ENCODE results near the gene PRKAR1A.
"Not testable (repeated sequence)": the region's sequence is repeated elsewhere in the genome, so short reads cannot be mapped to it uniquely, and the experiment has no call there.

PRKAR1A gene

GRCh38 chr17:68578236-68578635, 66.0 kb downstream of the PRKAR1A start:
- no peaks in the 10 kb centered on the region for H3K36me3 ChIP-seq (ENCODE audit: control insufficient read depth, insufficient read depth, low read length)
- no peaks in the 10 kb centered on the region for H3K27me3 ChIP-seq (replicated peaks; ENCODE audit: control insufficient read depth, insufficient read depth, low read length)
- DNase-seq (ENCODE audit: extremely low read depth, insufficient read length) = no peak
- H3K4me3 ChIP-seq (replicated peaks; ENCODE audit: low read depth, low read length) = no peak overlapping the region
- no peak for TF ChIP-seq CTCF (IDR thresholded peaks at IDR 0.05; ENCODE audit: insufficient read depth, low read length, poor library complexity, severe bottlenecking)

GRCh38 chr17:68579194-68579927, 67.1 kb downstream of the PRKAR1A start:
- Histone ChIP-seq H3K36me3 (ENCODE audit: control insufficient read depth, insufficient read depth, low read length) (no peaks in the 10 kb centered on the region), H3K27me3 (replicated peaks; ENCODE audit: control insufficient read depth, insufficient read depth, low read length) (no peaks in the 10 kb centered on the region), H3K4me3 (replicated peaks; ENCODE audit: low read depth, low read length) (no peak overlapping the region)
- DNase-seq (ENCODE audit: extremely low read depth, insufficient read length) = no peak
- no peak for TF ChIP-seq CTCF (IDR thresholded peaks at IDR 0.05; ENCODE audit: insufficient read depth, low read length, poor library complexity, severe bottlenecking)

- H3K4me3 ChIP-seq (replicated peaks; ENCODE audit: low read depth, low read length) = no peak overlapping the region
- no peaks in the 10 kb centered on the region for H3K27me3 ChIP-seq (replicated peaks; ENCODE audit: control insufficient read depth, insufficient read depth, low read length)
- no peak for TF ChIP-seq CTCF (IDR thresholded peaks at IDR 0.05; ENCODE audit: insufficient read depth, low read length, poor library complexity, severe bottlenecking)
- H3K36me3 ChIP-seq (ENCODE audit: control insufficient read depth, insufficient read depth, low read length) = no peaks in the 10 kb centered on the region
- no peak for DNase-seq (ENCODE audit: extremely low read depth, insufficient read length)
Observed at GRCh38 chr17:68580236-68580770, 68.1 kb downstream of the PRKAR1A start.

- DNase-seq (ENCODE audit: extremely low read depth, insufficient read length) = no peak
- Histone ChIP-seq H3K4me3 (replicated peaks; ENCODE audit: low read depth, low read length) (no peak overlapping the region), H3K27me3 (replicated peaks; ENCODE audit: control insufficient read depth, insufficient read depth, low read length) (no peaks in the 10 kb centered on the region), H3K36me3 (ENCODE audit: control insufficient read depth, insufficient read depth, low read length) (no peaks in the 10 kb centered on the region)
- TF ChIP-seq CTCF (IDR thresholded peaks at IDR 0.05; ENCODE audit: insufficient read depth, low read length, poor library complexity, severe bottlenecking) = no peak
Observed at GRCh38 chr17:68581863-68582645, 69.8 kb downstream of the PRKAR1A start.

- not testable (repeated sequence) for H3K27me3 ChIP-seq (replicated peaks; ENCODE audit: control insufficient read depth, insufficient read depth, low read length); DNase-seq (ENCODE audit: extremely low read depth, insufficient read length); H3K4me3 ChIP-seq (replicated peaks; ENCODE audit: low read depth, low read length); H3K36me3 ChIP-seq (ENCODE audit: control insufficient read depth, insufficient read depth, low read length)
Observed at GRCh38 chr17:68582867-68583266, 70.6 kb downstream of the PRKAR1A start.
